ENCODE measurements around the gene FBXW5. TPM values are rescaled to one million over a fixed set of nuclear protein-coding genes. Genes with fewer than 3 reads are reported as not detected.
A peak's percentile ranks its signal among the peaks of the same experiment; 100 is the strongest.

FBXW5 gene
- polyA plus RNA-seq, 1 donor from 2014 or later: 138 TPM

- no peaks in the 10 kb centered on the region for H3K79me2 ChIP-seq (replicated peaks; ENCODE audit: insufficient read depth, low read length)
- no peaks in the 10 kb centered on the region for H3K9me2 ChIP-seq (ENCODE audit: insufficient read depth, low read length)
- no peak overlapping the region for H2AFZ ChIP-seq (ENCODE audit: low read depth, low read length)
- H3K9ac ChIP-seq (ENCODE audit: low read length): no peak overlapping the region
- no peaks in the 10 kb centered on the region for H3F3A ChIP-seq (ENCODE audit: insufficient read depth, low read length, poor library complexity, severe bottlenecking)
- no peaks in the 10 kb centered on the region for H4K20me1 ChIP-seq (ENCODE audit: insufficient read depth)
- no peaks in the 10 kb centered on the region for H3K9me3 ChIP-seq (ENCODE audit: low read length)
- no peak overlapping the region for H3K4me3 ChIP-seq (ENCODE audit: low read length)
- no peak for TF ChIP-seq MXI1 (conservative IDR thresholded peaks at IDR 0.05; ENCODE audit: poor library complexity, severe bottlenecking)
- peak; percentile 64 for TF ChIP-seq EZH2 (IDR thresholded peaks at IDR 0.05; ENCODE audit: borderline replicate concordance, insufficient read depth, low read length, poor library complexity, severe bottlenecking)
- H3K27me3 ChIP-seq (ENCODE audit: insufficient read depth, low read depth, low read length): peaks cover 35% of the 10 kb centered on the region
- no peaks in the 10 kb centered on the region for H3K36me3 ChIP-seq (ENCODE audit: insufficient read depth, low read length)
- H3K4me2 ChIP-seq (ENCODE audit: low read length): no peak overlapping the region
- H3K27ac ChIP-seq (ENCODE audit: low read length): no peak overlapping the region
These were observed 40.6 kb upstream of the FBXW5 start for GRCh38 chr9:136985027-136985602.

GRCh38 chr9:136984464-136985026, 40.0 kb upstream of the FBXW5 start:
- Histone ChIP-seq H3K4me3 (ENCODE audit: low read length) (no peak overlapping the region), H2AFZ (ENCODE audit: low read depth, low read length) (no peak overlapping the region), H3K9ac (ENCODE audit: low read length) (no peak overlapping the region), H3K36me3 (ENCODE audit: insufficient read depth, low read length) (no peaks in the 10 kb centered on the region), H3K4me2 (ENCODE audit: low read length) (no peak overlapping the region), H3K27ac (ENCODE audit: low read length) (no peak overlapping the region), H4K20me1 (ENCODE audit: insufficient read depth) (no peaks in the 10 kb centered on the region), H3K9me2 (ENCODE audit: insufficient read depth, low read length) (no peaks in the 10 kb centered on the region), H3K27me3 (ENCODE audit: insufficient read depth, low read depth, low read length) (peaks cover 35% of the 10 kb centered on the region), H3F3A (ENCODE audit: insufficient read depth, low read length, poor library complexity, severe bottlenecking) (no peaks in the 10 kb centered on the region), H3K79me2 (replicated peaks; ENCODE audit: insufficient read depth, low read length) (no peaks in the 10 kb centered on the region), H3K9me3 (ENCODE audit: low read length) (no peaks in the 10 kb centered on the region)
- TF ChIP-seq CTCF (IDR thresholded peaks at IDR 0.05; ENCODE audit: poor library complexity, severe bottlenecking): no peak
- TF ChIP-seq EZH2 (IDR thresholded peaks at IDR 0.05; ENCODE audit: borderline replicate concordance, insufficient read depth, low read length, poor library complexity, severe bottlenecking): no peak
- TF ChIP-seq POLR2AphosphoS5 (IDR thresholded peaks at IDR 0.05): no peak
- TF ChIP-seq REST (IDR thresholded peaks at IDR 0.05; ENCODE audit: borderline replicate concordance): no peak
- no peak for TF ChIP-seq SMC3 (conservative IDR thresholded peaks at IDR 0.05; ENCODE audit: poor library complexity)
- no peak for TF ChIP-seq EP300 (conservative IDR thresholded peaks at IDR 0.05; ENCODE audit: poor library complexity, severe bottlenecking)
- no peak for TF ChIP-seq TAF1 (IDR thresholded peaks at IDR 0.05; ENCODE audit: low read depth)
- TF ChIP-seq MXI1 (conservative IDR thresholded peaks at IDR 0.05; ENCODE audit: poor library complexity, severe bottlenecking): no peak
- TF ChIP-seq RAD21 (conservative IDR thresholded peaks at IDR 0.05): no peak
